ENCODE results near the gene METTL27. TPM values are rescaled to one million over a fixed set of nuclear protein-coding genes. Genes with fewer than 3 reads are reported as not detected.

Gene METTL27
- total and polyA plus RNA-seq, 3 experiments from 2014 or later = not detected

DNA sequence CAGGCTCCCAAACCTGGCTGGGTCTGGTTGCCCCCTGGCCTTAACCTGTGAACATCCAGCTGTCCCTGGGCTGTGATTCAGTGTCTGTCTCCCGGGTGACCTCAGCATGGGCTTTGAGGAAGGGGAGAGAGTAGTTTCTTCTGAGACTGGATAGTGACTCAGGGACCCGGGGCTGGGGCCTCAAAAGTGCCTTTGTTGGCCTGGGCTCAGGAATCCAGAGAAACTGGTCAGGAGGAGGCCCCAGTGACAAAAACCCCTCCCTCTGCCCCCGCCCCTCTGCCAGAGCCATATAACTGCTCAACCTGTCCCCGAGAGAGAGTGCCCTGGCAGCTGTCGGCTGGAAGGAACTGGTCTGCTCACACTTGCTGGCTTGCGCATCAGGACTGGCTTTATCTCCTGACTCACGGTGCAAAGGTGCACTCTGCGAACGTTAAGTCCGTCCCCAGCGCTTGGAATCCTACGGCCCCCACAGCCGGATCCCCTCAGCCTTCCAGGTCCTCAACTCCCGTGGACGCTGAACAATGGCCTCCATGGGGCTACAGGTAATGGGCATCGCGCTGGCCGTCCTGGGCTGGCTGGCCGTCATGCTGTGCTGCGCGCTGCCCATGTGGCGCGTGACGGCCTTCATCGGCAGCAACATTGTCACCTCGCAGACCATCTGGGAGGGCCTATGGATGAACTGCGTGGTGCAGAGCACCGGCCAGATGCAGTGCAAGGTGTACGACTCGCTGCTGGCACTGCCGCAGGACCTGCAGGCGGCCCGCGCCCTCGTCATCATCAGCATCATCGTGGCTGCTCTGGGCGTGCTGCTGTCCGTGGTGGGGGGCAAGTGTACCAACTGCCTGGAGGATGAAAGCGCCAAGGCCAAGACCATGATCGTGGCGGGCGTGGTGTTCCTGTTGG lies 11.4 kb downstream of the METTL27 start, which contains the start of gene CLDN4:
Gene CLDN4 (plus strand): TSS at position 316 of the 903 bp plus-strand sequence. CDS start 206 bp downstream, at position 522.
- H3K27ac Mint-ChIP-seq = peak within 1 kb of the TSS in 1 of 8 donors; percentile 87
- H3K27me3 Mint-ChIP-seq = peaks cover 8 to 18% of the 10 kb centered on the region in 2 donors
- no peaks in the 10 kb centered on the region for H3K9me3 Mint-ChIP-seq
- DNase-seq = no peak
- Histone ChIP-seq H3K9me3 (ENCODE audit: low read length) (no peaks in the 10 kb centered on the region), H3K4me1 (ENCODE audit: insufficient read depth, low read length) (peaks cover 6% of the 10 kb centered on the region), H3K27ac (ENCODE audit: low read depth, low read length) (no peak within 1 kb of the TSS), H3K36me3 (ENCODE audit: insufficient read depth, low read length) (no peaks in the 10 kb centered on the region), H3K4me3 (ENCODE audit: low read length) (no peak within 1 kb of the TSS), H3K27me3 (ENCODE audit: insufficient read depth, low read length, poor library complexity, severe bottlenecking) (no peaks in the 10 kb centered on the region)
- ChIA-PET POLR2A (no interaction called here), CTCF (no interaction called here)
- H3K4me3 Mint-ChIP-seq = no peak within 1 kb of the TSS
- peaks cover 22 to 31% (median 25%) of the 10 kb centered on the region in 3 donors for H3K4me1 Mint-ChIP-seq
- no peaks in the 10 kb centered on the region for H3K36me3 Mint-ChIP-seq

GRCh38 chr7:73829921-73830680 lies 12.2 kb downstream of the METTL27 start:
- peaks cover 10 to 20% of the 10 kb centered on the region in 2 donors for H3K27me3 Mint-ChIP-seq
- no peaks in the 10 kb centered on the region for H3K9me3 Mint-ChIP-seq
- H3K27ac ChIP-seq (ENCODE audit: low read depth, low read length) = no peak overlapping the region
- peak overlapping the region in 1 of 8 donors; percentile 87 for H3K27ac Mint-ChIP-seq
- no peak overlapping the region for H3K4me3 ChIP-seq (ENCODE audit: low read length)
- no peaks in the 10 kb centered on the region for H3K36me3 Mint-ChIP-seq
- H3K27me3 ChIP-seq (ENCODE audit: insufficient read depth, low read length, poor library complexity, severe bottlenecking) = no peaks in the 10 kb centered on the region
- no peak for DNase-seq
- no peaks in the 10 kb centered on the region for H3K36me3 ChIP-seq (ENCODE audit: insufficient read depth, low read length)
- CTCF ChIA-PET = no interaction called here
- no peaks in the 10 kb centered on the region for H3K9me3 ChIP-seq (ENCODE audit: low read length)
- H3K4me3 Mint-ChIP-seq = no peak overlapping the region
- H3K4me1 Mint-ChIP-seq = peaks cover 22 to 31% (median 25%) of the 10 kb centered on the region in 3 donors
- POLR2A ChIA-PET = no interaction called here
- peaks cover 6% of the 10 kb centered on the region for H3K4me1 ChIP-seq (ENCODE audit: insufficient read depth, low read length)

GRCh38 chr7:73829505-73829904 lies 12.8 kb downstream of the METTL27 start:
- Histone ChIP-seq H3K27ac (ENCODE audit: low read depth, low read length) (no peak overlapping the region), H3K27me3 (ENCODE audit: insufficient read depth, low read length, poor library complexity, severe bottlenecking) (no peaks in the 10 kb centered on the region), H3K36me3 (ENCODE audit: insufficient read depth, low read length) (no peaks in the 10 kb centered on the region), H3K9me3 (ENCODE audit: low read length) (no peaks in the 10 kb centered on the region), H3K4me3 (ENCODE audit: low read length) (no peak overlapping the region), H3K4me1 (ENCODE audit: insufficient read depth, low read length) (peaks cover 6% of the 10 kb centered on the region)
- H3K27me3 Mint-ChIP-seq = peaks cover 10 to 24% of the 10 kb centered on the region in 2 donors
- H3K4me1 Mint-ChIP-seq = peaks cover 22 to 31% (median 25%) of the 10 kb centered on the region in 3 donors
- H3K36me3 Mint-ChIP-seq = no peaks in the 10 kb centered on the region
- CTCF ChIA-PET = no interaction called here
- H3K9me3 Mint-ChIP-seq = no peaks in the 10 kb centered on the region
- peak overlapping the region in 1 of 8 donors; percentile 87 for H3K27ac Mint-ChIP-seq
- POLR2A ChIA-PET = no interaction called here
- no peak for DNase-seq
- peak overlapping the region in 1 of 7 donors; percentile 36 for H3K4me3 Mint-ChIP-seq

DNA sequence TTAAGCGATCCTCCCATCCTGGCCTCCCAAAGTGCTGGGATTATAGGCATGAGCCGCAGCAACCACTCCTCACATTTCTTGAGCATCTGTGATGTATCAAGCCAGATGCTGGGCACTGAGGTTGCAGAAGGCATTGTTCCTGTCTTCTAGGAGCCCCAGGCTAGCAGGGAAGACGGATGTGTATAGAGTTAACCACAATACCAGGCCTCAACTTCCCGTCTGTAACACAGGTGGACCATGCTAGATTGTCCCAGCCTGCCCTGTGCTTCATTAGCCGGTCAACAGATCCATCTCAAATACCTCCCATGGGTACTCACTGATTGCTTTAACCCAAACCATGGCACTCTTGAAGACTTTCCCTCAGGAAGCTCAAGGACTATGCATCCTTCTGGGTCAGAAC lies 13.3 kb downstream of the METTL27 start:
- no peak for DNase-seq
- ChIA-PET POLR2A (no interaction called here), CTCF (no interaction called here)
- H3K36me3 ChIP-seq (ENCODE audit: insufficient read depth, low read length) = no peaks in the 10 kb centered on the region
- H3K36me3 Mint-ChIP-seq = no peaks in the 10 kb centered on the region
- H3K4me1 Mint-ChIP-seq = peaks cover 22 to 31% (median 25%) of the 10 kb centered on the region in 3 donors
- H3K27ac Mint-ChIP-seq = no peak overlapping the region
- H3K27me3 ChIP-seq (ENCODE audit: insufficient read depth, low read length, poor library complexity, severe bottlenecking) = no peaks in the 10 kb centered on the region
- no peak overlapping the region for H3K27ac ChIP-seq (ENCODE audit: low read depth, low read length)
- H3K4me3 Mint-ChIP-seq = peak overlapping the region in 2 of 7 donors; percentile 36 to 43
- H3K27me3 Mint-ChIP-seq = peaks cover 10 to 24% of the 10 kb centered on the region in 2 donors
- H3K9me3 Mint-ChIP-seq = no peaks in the 10 kb centered on the region
- no peaks in the 10 kb centered on the region for H3K9me3 ChIP-seq (ENCODE audit: low read length)
- no peak overlapping the region for H3K4me3 ChIP-seq (ENCODE audit: low read length)
- H3K4me1 ChIP-seq (ENCODE audit: insufficient read depth, low read length) = peaks cover 6% of the 10 kb centered on the region

- no peaks in the 10 kb centered on the region for H3K9me3 Mint-ChIP-seq
- Histone ChIP-seq H3K27me3 (ENCODE audit: insufficient read depth, low read length, poor library complexity, severe bottlenecking) (no peaks in the 10 kb centered on the region), H3K9me3 (ENCODE audit: low read length) (no peaks in the 10 kb centered on the region), H3K27ac (ENCODE audit: low read depth, low read length) (no peak overlapping the region), H3K4me1 (ENCODE audit: insufficient read depth, low read length) (peaks cover 6% of the 10 kb centered on the region), H3K4me3 (ENCODE audit: low read length) (no peak overlapping the region), H3K36me3 (ENCODE audit: insufficient read depth, low read length) (no peaks in the 10 kb centered on the region)
- POLR2A ChIA-PET = no interaction called here
- peak overlapping the region in 1 of 7 donors; percentile 50 for H3K4me3 Mint-ChIP-seq
- peaks cover 22 to 31% (median 25%) of the 10 kb centered on the region in 3 donors for H3K4me1 Mint-ChIP-seq
- peaks cover 10 to 25% of the 10 kb centered on the region in 2 donors for H3K27me3 Mint-ChIP-seq
- no peaks in the 10 kb centered on the region for H3K36me3 Mint-ChIP-seq
- no peak overlapping the region for H3K27ac Mint-ChIP-seq
- DNase-seq = no peak
- CTCF ChIA-PET = interaction anchor here (1.0 kb wide), 1 partner anchor 27 kb away, joined by 4 read pairs; no protein-coding TSS in a partner anchor
Observed at GRCh38 chr7:73828107-73828803, 14.1 kb downstream of the METTL27 start.

- no peak overlapping the region for H3K4me3 ChIP-seq (ENCODE audit: low read length)
- CTCF ChIA-PET = interaction anchor here (1.0 to 1.4 kb wide), 2 partner anchors 16 to 27 kb away, joined by 3 to 4 read pairs; no protein-coding TSS in a partner anchor
- peak overlapping the region in 2 of 8 donors; percentile 17 to 59 for H3K27ac Mint-ChIP-seq
- H3K36me3 Mint-ChIP-seq = no peaks in the 10 kb centered on the region
- peaks cover 22 to 31% (median 25%) of the 10 kb centered on the region in 3 donors for H3K4me1 Mint-ChIP-seq
- H3K27ac ChIP-seq (ENCODE audit: low read depth, low read length) = no peak overlapping the region
- no peaks in the 10 kb centered on the region for H3K36me3 ChIP-seq (ENCODE audit: insufficient read depth, low read length)
- DNase-seq = no peak
- POLR2A ChIA-PET = no interaction called here
- H3K27me3 ChIP-seq (ENCODE audit: insufficient read depth, low read length, poor library complexity, severe bottlenecking) = no peaks in the 10 kb centered on the region
- H3K9me3 Mint-ChIP-seq = no peaks in the 10 kb centered on the region
- H3K27me3 Mint-ChIP-seq = peaks cover 10 to 29% of the 10 kb centered on the region in 2 donors
- no peaks in the 10 kb centered on the region for H3K9me3 ChIP-seq (ENCODE audit: low read length)
- peaks cover 6% of the 10 kb centered on the region for H3K4me1 ChIP-seq (ENCODE audit: insufficient read depth, low read length)
- peak overlapping the region in 6 of 7 donors; percentile 11 to 54 (median 32) for H3K4me3 Mint-ChIP-seq
Observed at GRCh38 chr7:73827567-73828106, 14.7 kb downstream of the METTL27 start.

- no peak overlapping the region for H3K4me3 ChIP-seq (ENCODE audit: low read length)
- no peaks in the 10 kb centered on the region for H3K36me3 ChIP-seq (ENCODE audit: insufficient read depth, low read length)
- H3K9me3 ChIP-seq (ENCODE audit: low read length) = no peaks in the 10 kb centered on the region
- peaks cover 13 to 34% of the 10 kb centered on the region in 2 donors for H3K27me3 Mint-ChIP-seq
- no peak overlapping the region for H3K27ac ChIP-seq (ENCODE audit: low read depth, low read length)
- H3K4me3 Mint-ChIP-seq = no peak overlapping the region
- no peak overlapping the region for H3K27ac Mint-ChIP-seq
- peaks cover 22 to 31% (median 25%) of the 10 kb centered on the region in 3 donors for H3K4me1 Mint-ChIP-seq
- POLR2A ChIA-PET = no interaction called here
- CTCF ChIA-PET = interaction anchor here (1.1 kb wide), 1 partner anchor 13 kb away, joined by 4 read pairs; no protein-coding TSS in a partner anchor
- no peaks in the 10 kb centered on the region for H3K9me3 Mint-ChIP-seq
- H3K4me1 ChIP-seq (ENCODE audit: insufficient read depth, low read length) = peaks cover 6% of the 10 kb centered on the region
- H3K27me3 ChIP-seq (ENCODE audit: insufficient read depth, low read length, poor library complexity, severe bottlenecking) = no peaks in the 10 kb centered on the region
- no peak for DNase-seq
- H3K36me3 Mint-ChIP-seq = no peaks in the 10 kb centered on the region
Observed at GRCh38 chr7:73824986-73825385, 17.3 kb downstream of the METTL27 start.

Measured in CD8-positive, alpha-beta memory T cell (primary cell).